Measurements from ENCODE around the gene KDM4D.

The KDM4D gene
- long read RNA-seq, transcript KDM4D-201 (3 exons, 2,978 nt), result major isoform, 5 of 7 reads
- long read RNA-seq, partial matches to known transcripts, result 0 of 7 reads
- long read RNA-seq, other reads (novel, unspliced or antisense), result 1 of 7 reads

DNA sequence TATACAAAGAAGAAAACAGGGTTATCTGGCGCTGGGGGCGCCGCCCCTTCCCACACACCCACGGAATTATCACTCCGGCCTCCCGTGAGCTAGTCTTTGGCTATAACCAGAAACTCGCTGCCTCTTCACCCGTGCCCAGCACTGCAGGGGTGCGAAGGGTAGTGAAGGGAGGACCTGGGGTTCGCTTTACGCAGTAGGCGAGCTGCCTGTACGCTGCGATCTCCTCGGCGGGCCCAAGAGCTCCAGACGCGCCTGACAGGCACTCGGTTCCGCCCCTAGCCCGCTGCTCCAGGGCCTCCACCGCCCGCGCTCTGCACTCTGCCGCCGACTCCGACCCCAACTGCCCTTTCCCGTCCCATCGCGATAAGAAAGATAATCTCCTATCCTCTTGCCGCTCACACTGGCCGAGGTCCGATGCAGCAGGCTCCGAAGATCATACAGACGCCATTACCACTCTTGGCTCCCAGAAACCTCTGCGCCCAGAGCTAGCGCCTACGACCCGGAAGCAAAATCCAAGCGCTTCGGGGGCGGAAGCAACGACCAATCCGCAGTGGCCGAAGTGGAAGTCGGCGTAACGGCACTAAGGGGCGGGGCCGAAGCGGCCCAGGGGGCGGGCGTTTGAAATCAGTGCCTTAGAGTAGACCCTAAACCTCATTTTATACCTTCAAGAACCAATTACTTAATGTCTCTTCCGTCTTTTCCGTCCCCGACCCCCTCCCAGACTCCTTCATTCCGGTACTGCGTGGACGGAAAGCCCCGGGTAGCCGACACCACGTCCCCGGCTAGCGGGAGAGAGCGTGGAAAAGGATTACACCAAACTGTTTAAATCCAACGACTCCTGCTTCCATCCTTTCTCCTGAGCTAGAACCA, at the start of gene KDM4D, which contains the start of gene CWC15:
KDM4D (plus strand) TSS at position 611 of the 870 bp plus-strand sequence. CDS start 23,664 bp downstream, outside the sequence.
CWC15 (minus strand) TSS at position 458 of the 870 bp plus-strand sequence. CDS start 1,371 bp downstream, outside the sequence.
- Histone ChIP-seq H3K4me3 (replicated peaks; ENCODE audit: insufficient read depth, low read length) (peak within 1 kb of the TSS; percentile 86), H3K27ac (replicated peaks) (peak within 1 kb of the TSS; percentile 84), H3K27me3 (ENCODE audit: insufficient read depth, poor library complexity, severe bottlenecking) (no peaks in the 10 kb centered on the region)
- TF ChIP-seq POLR2AphosphoS5 (IDR thresholded peaks at IDR 0.05; ENCODE audit: low read depth) (peak; percentile 94), GABPA (IDR thresholded peaks at IDR 0.05; ENCODE audit: low read depth) (peak; percentile 94)
- TF ChIP-seq, protein P1, sequence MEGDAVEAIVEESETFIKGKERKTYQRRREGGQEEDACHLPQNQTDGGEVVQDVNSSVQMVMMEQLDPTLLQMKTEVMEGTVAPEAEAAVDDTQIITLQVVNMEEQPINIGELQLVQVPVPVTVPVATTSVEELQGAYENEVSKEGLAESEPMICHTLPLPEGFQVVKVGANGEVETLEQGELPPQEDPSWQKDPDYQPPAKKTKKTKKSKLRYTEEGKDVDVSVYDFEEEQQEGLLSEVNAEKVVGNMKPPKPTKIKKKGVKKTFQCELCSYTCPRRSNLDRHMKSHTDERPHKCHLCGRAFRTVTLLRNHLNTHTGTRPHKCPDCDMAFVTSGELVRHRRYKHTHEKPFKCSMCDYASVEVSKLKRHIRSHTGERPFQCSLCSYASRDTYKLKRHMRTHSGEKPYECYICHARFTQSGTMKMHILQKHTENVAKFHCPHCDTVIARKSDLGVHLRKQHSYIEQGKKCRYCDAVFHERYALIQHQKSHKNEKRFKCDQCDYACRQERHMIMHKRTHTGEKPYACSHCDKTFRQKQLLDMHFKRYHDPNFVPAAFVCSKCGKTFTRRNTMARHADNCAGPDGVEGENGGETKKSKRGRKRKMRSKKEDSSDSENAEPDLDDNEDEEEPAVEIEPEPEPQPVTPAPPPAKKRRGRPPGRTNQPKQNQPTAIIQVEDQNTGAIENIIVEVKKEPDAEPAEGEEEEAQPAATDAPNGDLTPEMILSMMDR (IDR thresholded peaks at IDR 0.05; ENCODE audit: insufficient read depth, low read length), result no peak
- DNase-seq (ENCODE audit: low read depth in 1 of 2, low spot score in 1 of 2), result peak; percentile 63 to 95

DNA sequence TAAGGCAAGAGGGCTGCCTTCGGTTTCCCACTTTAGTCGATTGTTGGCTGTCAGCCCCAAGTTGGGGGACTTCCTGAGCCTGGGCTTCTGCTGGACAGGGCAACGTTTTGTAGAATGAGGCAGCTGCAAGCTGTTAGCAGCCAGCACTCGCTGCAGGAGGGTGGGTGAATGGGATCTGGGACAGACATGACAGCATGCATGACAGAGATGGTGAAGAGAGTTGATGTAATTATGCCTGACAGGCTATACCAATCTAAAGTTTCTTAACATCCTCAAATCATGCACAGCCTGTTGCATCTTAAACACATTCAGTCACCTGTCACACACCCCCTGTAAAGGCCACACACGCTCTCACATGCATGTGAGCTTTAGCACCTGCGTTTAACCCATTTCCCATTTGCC, 49.3 kb upstream of the KDM4D start:
- Histone ChIP-seq H3K27ac (replicated peaks) (no peak overlapping the region), H3K27me3 (ENCODE audit: insufficient read depth, poor library complexity, severe bottlenecking) (no peaks in the 10 kb centered on the region), H3K4me3 (replicated peaks; ENCODE audit: insufficient read depth, low read length) (no peak overlapping the region)
- TF ChIP-seq, protein P1 (IDR thresholded peaks at IDR 0.05; ENCODE audit: insufficient read depth, low read length), result no peak
- no peak for TF ChIP-seq GABPA (IDR thresholded peaks at IDR 0.05; ENCODE audit: low read depth)
- no peak for DNase-seq (ENCODE audit: low read depth in 1 of 2, low spot score in 1 of 2)

DNA sequence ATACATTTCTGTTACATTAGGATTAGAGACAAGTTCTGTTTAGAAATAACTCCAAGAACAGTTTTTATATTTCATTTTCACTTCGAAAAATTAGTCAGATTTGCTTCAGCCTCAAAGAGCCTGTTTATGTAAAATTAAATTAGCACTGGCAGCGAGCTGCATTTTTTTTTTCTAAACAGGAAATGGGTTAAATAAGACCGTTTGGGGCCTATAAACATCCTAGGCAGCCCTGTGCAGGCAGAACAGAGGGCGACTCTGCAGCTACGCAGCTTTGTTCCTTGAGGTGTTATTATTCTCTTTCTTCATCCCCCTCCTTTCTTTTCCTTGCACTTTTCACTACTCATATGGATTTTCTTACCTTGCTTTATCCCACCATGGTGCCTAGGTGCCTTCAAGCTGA, 48.9 kb upstream of the KDM4D start:
- Histone ChIP-seq H3K27me3 (ENCODE audit: insufficient read depth, poor library complexity, severe bottlenecking) (no peaks in the 10 kb centered on the region), H3K27ac (replicated peaks) (no peak overlapping the region), H3K4me3 (replicated peaks; ENCODE audit: insufficient read depth, low read length) (no peak overlapping the region)
- DNase-seq (ENCODE audit: low read depth in 1 of 2, low spot score in 1 of 2), result no peak
- TF ChIP-seq, protein P1 (IDR thresholded peaks at IDR 0.05; ENCODE audit: insufficient read depth, low read length), result no peak
- TF ChIP-seq POLR2AphosphoS5 (IDR thresholded peaks at IDR 0.05; ENCODE audit: low read depth) (no peak), GABPA (IDR thresholded peaks at IDR 0.05; ENCODE audit: low read depth) (no peak), SPI1 (IDR thresholded peaks at IDR 0.05; ENCODE audit: borderline replicate concordance, low read depth) (no peak)
- TF ChIP-seq, protein P2, sequence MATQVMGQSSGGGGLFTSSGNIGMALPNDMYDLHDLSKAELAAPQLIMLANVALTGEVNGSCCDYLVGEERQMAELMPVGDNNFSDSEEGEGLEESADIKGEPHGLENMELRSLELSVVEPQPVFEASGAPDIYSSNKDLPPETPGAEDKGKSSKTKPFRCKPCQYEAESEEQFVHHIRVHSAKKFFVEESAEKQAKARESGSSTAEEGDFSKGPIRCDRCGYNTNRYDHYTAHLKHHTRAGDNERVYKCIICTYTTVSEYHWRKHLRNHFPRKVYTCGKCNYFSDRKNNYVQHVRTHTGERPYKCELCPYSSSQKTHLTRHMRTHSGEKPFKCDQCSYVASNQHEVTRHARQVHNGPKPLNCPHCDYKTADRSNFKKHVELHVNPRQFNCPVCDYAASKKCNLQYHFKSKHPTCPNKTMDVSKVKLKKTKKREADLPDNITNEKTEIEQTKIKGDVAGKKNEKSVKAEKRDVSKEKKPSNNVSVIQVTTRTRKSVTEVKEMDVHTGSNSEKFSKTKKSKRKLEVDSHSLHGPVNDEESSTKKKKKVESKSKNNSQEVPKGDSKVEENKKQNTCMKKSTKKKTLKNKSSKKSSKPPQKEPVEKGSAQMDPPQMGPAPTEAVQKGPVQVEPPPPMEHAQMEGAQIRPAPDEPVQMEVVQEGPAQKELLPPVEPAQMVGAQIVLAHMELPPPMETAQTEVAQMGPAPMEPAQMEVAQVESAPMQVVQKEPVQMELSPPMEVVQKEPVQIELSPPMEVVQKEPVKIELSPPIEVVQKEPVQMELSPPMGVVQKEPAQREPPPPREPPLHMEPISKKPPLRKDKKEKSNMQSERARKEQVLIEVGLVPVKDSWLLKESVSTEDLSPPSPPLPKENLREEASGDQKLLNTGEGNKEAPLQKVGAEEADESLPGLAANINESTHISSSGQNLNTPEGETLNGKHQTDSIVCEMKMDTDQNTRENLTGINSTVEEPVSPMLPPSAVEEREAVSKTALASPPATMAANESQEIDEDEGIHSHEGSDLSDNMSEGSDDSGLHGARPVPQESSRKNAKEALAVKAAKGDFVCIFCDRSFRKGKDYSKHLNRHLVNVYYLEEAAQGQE (IDR thresholded peaks at IDR 0.05; ENCODE audit: insufficient replicate concordance, low read depth), result no peak

DNA sequence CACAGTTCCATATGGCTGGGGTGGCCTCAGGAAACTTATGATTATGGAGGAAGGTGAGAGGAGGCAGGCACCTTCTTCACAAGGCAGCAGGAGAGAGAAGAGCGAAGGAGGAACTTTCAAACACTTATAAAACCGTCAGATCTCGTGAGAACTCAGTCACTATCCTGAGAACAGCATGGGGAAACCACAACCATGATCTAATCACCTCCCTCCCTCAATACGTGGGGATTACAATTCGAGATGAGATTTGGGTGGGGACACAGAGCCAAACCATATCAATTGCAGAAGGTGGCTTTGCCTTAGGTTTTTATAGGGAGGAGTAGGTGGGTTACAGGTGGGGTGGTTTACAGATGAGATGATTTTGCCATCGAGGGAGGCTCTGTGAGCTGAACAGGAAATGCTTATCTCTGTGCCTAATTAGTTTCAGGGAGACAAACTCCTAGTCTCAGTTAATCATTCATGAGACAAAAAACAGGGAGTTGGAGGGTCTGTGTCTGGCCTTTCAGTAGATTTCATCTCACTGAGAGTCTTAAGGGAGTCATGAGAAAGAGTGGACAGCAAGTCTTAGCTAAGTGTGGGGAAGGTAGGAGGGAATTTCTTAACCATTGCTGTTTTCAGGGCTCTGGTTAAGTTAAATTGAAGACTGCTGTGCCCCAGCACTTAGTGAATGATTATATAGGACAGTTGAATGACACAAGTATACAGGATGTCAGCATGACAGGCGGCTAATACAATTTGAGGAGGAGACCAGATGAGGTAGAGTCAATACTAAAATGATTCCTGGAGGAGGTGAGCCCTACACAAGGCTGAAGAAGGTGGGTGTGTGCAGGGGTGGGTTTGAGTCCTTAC, 47.9 kb upstream of the KDM4D start:
- DNase-seq (ENCODE audit: low read depth in 1 of 2, low spot score in 1 of 2), result no peak
- TF ChIP-seq, protein P2 (IDR thresholded peaks at IDR 0.05; ENCODE audit: insufficient replicate concordance, low read depth), result no peak
- TF ChIP-seq SPI1 (IDR thresholded peaks at IDR 0.05; ENCODE audit: borderline replicate concordance, low read depth), result no peak
- TF ChIP-seq, protein P1 (IDR thresholded peaks at IDR 0.05; ENCODE audit: insufficient read depth, low read length), result no peak
- TF ChIP-seq POLR2AphosphoS5 (IDR thresholded peaks at IDR 0.05; ENCODE audit: low read depth), result no peak
- no peak for TF ChIP-seq GABPA (IDR thresholded peaks at IDR 0.05; ENCODE audit: low read depth)
- no peaks in the 10 kb centered on the region for H3K27me3 ChIP-seq (ENCODE audit: insufficient read depth, poor library complexity, severe bottlenecking)
- no peak overlapping the region for H3K27ac ChIP-seq (replicated peaks)
- H3K4me3 ChIP-seq (replicated peaks; ENCODE audit: insufficient read depth, low read length), result no peak overlapping the region

Measured in HL-60 (cell line).